Stimulated activated CD8-positive, alpha-beta memory T cell treated with anti-CD3 and anti-CD28 coated beads, Interleukin-15, amount 100 ng/mL, for 1 hour (primary cell): ENCODE results near the gene EPHB1.
"Not testable (repeated sequence)": the region's sequence is repeated elsewhere in the genome, so short reads cannot be mapped to it uniquely, and the experiment has no call there.

Source experiments
- DNase-seq: peaks from one replicate; pipeline ENCODE4 v3.0.0-alpha.2; 2020; ENCODE audit warnings: low read depth

The EPHB1 gene

GRCh38 chr3:134777341-134777740, 17.7 kb upstream of the EPHB1 start:
- no peak for DNase-seq

- DNase-seq: not testable (repeated sequence)
Observed at GRCh38 chr3:134788283-134788682, 6.8 kb upstream of the EPHB1 start.

- DNase-seq: no peak
Observed at GRCh38 chr3:134790065-134790464, 5.0 kb upstream of the EPHB1 start.

DNA sequence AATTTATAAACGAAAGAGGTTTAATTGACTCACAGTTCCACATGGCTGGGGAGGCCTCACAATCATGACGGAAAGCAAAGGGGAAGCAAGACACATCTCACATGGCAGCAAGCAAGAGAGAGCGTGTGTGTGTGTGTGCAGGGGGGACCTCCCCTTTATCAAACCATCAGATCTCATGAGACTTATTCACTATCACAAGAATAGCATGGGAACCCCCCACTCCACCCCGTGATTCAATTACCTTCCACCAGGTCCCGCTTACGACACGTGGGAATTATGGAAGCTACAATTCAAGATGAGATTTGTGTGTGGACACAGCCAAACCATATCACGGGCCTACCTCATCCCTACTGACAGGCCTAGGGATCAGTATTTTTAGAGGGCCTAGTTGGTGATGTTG, 3.1 kb upstream of the EPHB1 start:
- DNase-seq: no peak

DNA sequence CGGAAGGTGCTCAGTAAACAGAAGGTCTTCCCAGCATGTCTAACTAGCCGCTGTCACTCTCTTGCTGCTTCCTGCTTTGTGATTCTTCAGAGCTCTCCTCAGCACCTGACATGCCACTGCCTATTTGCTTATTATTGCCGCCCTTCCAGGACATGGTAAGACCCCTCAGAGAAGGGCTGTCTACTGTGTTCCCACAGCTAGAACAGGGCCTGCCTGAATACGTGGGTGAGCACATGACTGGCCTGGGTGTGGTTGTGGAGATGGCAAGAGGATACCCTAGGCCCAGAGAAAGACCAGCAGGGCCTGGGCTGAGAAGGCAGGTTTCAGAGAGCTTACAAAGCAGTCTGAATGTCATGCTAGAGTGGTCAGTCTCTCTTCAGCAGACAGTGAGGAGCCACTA, 2.4 kb upstream of the EPHB1 start:
- DNase-seq: no peak

- DNase-seq: no peak
Observed at GRCh38 chr3:134793562-134793961, 1.5 kb upstream of the EPHB1 start.

- DNase-seq: no peak
Observed at GRCh38 chr3:134794323-134794722, 737 bp upstream of the EPHB1 start.

- DNase-seq: no peak
Observed at GRCh38 chr3:134795746-134796280, 753 bp downstream of the EPHB1 start.

- no peak for DNase-seq
Observed at GRCh38 chr3:134796281-134797056, 1.4 kb downstream of the EPHB1 start.

DNA sequence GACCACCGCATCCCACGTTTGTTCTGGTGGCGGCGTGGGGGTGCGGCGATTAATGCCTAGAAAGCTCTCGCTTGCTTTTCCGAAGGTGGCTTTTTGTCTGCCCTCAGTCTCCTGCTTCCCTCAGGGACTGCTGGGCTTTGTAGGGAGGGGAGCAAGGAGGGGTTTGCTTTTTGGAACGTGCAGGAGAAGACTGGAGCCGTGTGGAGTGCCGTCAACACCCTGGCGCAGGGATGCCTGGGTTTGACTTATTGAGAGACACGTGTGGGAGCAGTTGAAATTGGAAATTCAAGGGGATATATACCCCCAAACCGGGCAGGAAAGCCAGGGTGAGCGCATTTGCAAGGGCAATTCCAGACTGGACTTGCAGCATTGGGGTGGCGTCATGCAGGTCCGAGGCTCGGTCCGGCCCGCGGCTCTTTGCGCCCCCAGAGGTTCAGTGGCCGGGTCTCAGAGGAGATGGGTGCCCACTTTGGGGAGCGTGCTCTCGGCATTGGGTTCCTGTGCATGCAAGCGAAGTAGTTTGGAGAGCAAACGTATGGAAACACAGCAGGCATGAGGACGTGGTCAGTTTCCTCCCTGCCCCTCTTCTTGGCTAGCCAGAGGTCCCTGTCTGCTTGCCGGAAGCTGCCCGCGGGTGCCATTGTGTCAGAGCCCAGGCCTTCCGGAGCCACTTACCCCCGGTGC, 2.1 kb downstream of the EPHB1 start:
- DNase-seq: no peak

GRCh38 chr3:134797741-134798451, 2.8 kb downstream of the EPHB1 start:
- DNase-seq: no peak

DNA sequence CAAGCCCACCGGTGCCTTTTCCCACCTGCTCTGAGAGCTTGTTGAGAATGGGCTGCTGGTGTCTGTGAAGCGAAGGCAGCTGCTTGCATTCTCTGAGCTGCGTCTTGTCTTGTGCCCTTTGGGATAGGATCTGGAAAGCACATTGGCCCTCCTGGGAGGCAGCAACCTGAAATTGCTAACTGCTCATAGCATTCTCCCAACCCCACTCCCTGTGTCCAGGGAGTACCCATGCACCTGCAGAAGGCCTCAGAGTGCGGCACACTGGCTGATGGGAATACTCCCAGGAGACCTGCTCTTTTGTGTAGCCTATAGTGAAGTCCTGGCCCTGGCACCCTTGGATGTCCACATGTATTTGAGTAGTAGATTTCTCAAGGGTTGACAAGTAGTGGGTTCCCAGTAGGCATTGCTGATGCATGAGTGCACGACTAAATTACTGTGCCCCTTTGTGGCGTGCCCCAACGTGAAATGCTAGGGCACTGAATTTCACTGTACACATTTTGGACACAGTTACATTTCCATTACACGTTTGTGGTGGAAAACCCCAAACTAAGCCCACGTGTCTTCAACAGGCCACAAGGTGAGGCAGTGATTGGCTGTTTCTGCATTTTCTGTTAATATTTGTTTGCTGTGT, 3.7 kb downstream of the EPHB1 start:
- no peak for DNase-seq

DNA sequence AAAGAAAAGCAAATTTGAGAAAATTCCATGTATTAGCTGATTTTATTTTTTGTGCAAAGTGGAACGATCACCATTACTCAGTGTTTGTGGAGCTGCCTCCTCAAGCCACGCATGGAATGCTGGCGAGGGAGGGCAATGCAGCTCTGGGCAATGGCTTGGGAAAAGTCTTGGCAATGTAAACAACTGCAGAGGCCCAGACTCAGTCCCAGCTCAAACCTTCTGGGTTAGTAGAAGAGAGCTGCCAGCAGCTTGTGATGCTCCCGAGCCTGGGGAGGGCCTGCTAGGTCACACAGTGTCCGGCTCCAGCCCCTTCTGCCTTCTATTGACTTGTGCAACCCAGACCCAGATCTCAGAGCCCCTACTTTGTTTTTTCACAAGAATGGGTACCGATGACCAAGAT, 4.3 kb downstream of the EPHB1 start:
- no peak for DNase-seq

DNA sequence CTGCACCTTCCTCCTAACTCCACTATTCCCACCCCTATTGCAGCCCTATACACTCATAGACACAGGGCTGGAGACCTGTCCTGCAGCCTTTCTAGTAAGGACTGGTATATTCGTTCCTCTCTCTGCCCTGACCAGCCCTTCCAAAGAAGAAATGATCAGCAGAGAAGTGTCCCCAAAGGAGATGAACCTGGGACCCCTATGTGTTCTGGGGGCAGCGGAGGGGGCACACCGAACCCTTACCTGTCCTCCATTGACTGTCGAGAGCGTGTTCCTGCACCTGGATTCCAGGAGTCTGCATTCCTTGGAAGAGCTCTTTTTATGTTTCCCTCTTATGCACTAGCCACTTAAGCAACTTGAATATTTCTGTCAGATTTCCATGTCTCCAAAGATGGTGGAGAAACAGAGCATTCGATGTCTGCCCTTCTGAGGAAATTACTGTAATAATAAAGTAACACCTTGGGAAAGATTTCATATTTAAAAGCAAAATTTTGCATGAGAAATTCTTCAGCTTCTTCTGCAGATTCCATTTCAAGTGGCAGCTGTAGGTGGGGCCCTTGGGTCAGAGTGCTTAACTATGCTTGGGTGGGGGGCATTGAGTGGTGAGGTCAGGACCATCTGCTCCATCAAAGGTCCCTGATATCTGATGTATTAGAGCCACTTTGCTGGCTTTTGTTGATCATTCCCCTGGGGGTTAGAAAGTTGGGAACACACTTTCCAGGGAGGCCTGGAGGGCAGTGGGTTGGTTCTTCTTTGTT, 6.3 kb downstream of the EPHB1 start:
- DNase-seq: no peak

DNA sequence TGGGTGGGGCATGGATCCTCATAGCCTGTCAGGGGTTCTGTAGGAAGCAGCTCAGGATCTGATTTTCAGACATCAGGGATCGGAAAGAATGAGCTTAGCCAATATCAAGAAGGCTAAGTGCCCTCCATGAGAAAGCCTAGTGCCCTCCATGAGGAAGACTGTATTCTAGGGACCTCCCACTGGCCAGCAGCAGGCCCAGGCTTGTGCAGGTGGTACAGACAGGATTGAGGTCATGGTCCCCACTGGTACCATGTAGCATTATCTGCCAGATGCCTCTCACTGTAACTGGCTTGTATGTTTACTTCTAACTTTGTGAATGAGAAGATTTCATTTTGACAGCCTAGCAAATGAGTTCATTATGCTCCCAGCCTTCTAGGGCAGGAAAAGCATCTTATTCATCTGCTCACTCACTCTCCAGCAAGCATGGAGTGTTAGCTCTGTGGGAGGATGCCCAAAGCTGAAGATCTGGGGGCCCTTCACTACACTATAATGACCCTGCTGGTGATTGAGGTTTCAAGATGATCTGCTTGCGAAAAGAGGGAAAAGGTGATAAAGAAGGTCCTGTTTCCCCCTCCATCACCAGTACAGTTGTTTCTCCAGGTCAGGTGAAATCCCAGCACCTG, 7.5 kb downstream of the EPHB1 start:
- no peak for DNase-seq

DNA sequence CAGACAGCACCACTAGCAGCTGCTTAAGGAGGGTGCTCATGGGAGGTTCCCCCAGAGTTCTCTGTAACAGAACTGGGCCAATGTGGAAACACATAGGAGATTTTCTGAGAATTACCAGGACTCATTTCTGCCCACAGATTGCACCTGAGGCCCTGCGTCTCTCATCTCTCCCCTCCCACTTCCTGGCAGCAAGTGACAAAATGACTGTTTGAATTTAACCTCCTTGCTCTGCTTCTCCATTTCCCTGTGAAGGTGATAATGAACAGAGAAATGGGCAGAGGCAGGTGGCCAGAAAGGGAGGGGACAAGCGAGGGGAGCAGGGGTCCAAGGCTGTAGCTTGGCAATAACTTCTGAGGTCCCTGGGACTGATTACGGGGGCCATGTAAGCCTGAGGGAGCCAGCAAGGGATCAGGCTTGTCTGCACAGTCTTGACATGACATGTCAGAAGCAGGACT, 8.0 kb downstream of the EPHB1 start:
- DNase-seq: no peak

DNA sequence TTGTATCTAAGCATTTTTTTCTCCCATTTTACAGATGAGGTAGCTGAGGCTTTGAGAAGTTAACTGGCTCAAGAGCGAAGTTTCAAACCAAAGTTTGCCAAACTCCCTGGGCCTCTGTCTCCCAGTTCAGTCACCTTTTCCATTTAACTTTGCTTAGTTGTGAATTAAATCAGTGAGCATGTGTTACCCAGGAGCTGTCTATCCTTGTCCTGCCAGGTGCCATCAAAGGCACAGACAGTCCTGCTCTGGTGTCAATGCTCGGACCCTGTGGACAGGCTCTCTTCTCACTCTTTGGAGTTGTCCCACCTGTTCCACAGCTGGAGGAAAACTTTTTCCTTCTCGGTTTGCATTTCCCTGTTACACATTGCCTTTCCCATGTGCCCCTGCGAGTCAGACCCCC, 8.6 kb downstream of the EPHB1 start:
- no peak for DNase-seq

DNA sequence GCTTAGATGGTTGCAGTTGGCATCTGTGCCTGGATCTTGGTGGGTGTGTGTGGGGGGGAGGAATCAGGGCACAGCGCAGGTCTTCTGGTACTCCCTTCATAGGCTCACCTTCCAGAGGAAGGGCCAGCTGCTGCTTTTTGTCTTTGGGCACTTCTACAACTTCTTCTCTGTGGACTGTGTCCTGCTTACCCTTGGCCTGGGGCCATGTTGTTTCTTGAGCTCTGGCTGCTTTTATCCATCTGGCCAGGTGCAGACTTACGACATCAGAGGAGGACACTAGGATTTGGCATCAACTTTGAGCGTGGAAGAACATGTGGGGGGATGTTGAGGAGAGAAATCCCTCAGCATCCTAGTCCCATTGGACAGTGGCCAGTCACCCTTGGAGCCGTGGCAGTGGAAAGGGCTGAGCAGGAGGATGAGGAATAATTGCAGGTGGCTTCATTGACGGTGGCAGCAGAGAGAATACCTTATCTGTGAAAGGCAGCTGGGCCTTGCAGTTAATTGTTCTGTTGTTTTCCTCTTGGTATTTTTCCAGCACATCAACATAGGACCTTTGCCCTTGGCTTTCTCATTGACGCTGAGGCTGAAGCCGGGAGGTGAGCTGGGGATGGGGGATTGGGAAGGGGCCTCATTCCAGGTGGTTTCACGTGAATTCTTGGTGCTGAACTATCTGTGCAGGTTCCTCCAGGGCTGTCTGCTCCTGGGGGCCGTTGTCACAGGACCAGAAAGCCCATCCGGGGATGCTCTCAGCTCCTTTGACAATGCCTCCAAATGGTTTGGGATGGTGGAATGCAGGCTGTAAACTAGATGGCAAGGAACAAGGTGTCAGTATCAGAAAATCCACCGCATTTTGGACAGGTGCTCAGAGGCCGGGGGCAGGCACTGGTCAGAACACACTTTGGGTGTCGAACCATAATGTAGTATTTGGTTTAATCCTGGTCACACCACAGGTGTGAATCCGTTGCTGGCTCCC, 9.7 kb downstream of the EPHB1 start:
- DNase-seq: no peak

DNA sequence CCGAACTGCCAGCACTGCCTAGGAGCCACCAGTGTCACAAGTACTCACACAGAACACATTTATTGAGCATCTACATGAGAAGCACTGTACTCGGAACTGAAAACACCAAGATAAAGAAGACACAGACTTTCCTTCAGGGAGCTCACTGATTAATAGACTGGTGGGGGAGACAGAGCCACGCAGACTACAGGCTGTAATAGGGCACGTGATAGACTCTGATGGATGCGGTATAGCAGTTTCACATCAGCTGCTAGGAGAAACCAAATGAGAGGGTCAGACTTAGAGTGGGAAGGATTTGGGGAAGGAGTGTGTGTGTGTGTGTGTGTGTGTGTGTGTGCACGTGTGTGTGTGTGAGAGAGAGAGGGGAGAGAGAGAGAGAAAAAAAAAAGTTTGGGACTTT, 12.1 kb downstream of the EPHB1 start:
- no peak for DNase-seq

DNA sequence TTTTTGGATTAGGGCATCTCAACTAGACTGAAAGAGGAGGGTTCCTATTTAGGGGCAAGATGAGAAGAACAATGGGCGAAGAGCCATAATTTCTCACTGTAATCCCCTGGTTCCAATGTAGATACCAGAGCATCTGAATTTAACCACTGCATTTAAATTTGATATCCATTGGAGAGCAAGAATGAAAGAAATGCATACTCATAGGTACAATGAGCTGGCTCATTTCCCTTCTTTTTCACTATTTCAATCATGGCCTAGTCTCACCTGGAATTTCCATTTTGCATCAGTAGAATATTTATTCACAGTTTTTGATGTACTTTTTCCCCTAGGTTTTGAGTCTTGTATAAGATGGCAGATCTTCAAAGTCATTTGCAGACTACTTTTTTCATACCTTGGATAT, 13.8 kb downstream of the EPHB1 start:
- DNase-seq: no peak
